Measurements from ENCODE around the gene RPGR.
A peak's percentile ranks its signal among the peaks of the same experiment; 100 is the strongest.

RPGR gene

DNA sequence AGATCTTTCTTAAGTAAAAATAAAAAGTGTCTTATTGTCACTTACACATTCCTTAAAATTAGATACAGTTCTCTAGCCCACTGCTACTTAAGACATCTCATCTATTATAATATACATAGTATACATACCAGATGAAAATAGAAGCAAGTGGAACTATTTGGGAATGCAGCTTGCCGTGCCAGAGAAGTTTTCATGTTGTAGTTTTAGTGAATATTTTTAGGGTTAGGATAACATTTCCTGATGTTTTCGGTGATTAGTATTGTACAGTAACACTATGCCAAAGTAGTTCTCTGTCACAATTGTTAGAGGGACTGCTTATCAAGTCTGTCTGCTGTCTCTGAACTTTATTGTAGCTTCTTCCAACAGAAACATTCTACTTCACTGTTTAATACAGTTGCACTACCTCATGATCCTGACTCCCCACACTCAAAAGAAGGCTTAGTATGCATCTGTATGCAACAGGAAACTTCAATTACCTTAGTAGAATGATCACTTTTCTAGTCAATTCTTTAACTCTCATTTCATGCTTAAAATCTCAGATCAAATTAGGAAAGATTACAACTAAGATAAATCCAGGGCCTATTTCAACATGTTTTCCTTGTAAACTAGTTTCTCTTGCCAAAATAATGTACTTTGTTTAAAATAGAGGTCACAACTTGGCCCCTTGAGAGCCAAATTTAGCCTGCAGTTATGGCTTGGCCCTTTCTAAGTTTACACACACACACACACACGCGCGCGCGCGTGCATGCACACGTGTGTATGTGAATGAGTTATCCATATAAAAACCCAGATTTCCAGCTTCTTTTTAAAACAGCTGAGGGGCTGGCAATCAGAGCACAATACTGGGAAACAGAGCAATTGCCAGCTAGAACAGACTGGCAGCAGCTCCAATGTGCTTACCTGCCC lies 64.3 kb downstream of the RPGR start:
- DNase-seq (ENCODE audit: low spot score), result no peak

DNA sequence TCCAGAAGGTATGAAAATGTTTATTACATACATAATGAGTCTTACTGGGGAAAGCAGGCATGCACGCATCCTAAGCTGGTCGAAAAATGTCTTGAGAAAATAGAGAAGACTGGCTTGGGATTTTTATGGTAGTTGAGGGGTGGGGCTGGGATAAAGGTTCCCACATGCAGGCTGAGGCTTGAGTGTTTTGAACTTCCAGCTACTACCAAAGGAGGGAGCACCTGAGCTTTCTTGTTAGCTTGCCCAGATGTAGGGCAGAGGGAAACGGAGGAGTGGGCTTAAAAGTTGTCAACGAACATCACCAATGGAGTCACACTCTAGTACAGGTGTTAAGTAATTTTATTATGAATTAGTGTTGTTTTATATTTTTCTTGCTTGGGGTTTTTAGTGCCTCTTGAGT lies 67.1 kb downstream of the RPGR start:
- peak; percentile 5 for DNase-seq (ENCODE audit: low spot score)

DNA sequence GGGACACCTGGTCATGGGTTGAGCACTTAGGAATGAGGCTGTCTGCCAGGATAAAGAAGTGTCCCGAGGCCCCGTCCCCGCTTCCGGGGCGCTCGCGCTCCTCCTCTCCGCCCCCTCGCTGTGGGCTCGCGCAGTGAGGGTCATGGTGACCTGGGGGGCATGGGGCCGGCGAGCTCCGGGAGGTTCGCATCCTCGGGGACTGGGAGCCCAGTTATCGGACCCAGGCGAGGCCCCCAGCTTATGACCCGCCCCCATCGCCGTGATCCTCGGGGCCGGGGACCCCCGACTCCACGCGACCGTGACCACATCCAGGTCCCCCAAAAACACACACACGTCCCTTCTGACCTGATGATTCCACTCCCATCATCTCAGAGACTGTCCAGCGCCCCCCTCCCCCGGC lies 71.3 kb downstream of the RPGR start:
- DNase-seq (ENCODE audit: low spot score), result no peak

DNA sequence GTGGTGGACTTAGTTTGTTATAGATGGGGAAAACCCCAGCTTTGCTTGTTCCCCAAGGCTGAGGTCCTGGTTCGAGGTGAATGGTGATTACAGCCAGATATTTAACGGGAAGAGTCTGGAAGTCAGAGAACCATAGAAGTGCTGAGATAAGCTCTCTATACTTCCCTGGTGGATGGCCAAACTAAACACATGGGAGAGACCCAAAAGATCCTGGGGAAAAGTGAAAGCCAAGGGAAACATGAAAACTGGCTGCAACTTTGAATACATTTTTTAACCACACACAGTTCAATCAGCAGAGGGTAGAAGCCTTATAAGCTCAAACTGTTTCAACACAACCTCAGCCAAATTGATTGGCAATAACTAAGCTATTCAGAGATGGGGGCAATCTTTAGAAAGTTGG lies 77.3 kb downstream of the RPGR start:
- no peak for DNase-seq (ENCODE audit: low spot score)

DNA sequence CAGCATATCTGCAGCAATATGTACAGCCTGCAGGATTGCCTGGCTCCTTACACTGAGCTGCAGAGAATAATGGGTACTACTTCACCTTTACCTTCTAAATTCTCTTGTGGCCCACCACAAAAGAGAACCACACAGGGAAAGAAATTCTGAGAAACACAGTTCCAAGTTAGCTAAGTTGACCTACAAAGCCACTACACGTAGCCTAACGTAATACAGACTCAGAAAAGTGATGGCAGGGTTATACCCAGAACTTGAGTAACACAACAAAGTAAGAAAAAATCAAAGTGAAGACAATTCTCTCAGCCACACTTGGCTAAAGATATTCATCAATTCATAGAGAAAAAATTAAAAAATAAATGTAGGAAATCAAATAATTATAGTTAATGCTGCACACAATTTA lies 80.3 kb downstream of the RPGR start:
- DNase-seq (ENCODE audit: low spot score), result no peak

DNA sequence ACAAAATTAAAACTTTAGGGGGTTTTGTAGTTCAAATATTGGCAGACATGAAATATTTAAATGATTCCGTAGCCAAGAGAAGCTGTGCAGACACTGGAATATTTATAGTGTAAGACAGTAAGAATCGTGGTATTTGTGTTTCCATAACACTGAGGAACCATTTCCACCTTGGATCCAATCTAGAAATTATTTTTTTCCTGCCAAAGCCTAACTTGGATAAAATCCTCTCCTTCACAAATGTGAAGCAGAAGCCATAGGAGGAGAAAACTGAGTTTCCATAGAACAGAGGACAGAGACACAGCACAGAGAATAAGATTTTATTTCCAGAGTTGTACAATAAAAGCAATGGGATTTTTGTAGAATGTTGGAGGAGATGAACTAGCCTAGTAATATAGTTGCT lies 86.8 kb downstream of the RPGR start:
- DNase-seq (ENCODE audit: low spot score), result no peak

DNA sequence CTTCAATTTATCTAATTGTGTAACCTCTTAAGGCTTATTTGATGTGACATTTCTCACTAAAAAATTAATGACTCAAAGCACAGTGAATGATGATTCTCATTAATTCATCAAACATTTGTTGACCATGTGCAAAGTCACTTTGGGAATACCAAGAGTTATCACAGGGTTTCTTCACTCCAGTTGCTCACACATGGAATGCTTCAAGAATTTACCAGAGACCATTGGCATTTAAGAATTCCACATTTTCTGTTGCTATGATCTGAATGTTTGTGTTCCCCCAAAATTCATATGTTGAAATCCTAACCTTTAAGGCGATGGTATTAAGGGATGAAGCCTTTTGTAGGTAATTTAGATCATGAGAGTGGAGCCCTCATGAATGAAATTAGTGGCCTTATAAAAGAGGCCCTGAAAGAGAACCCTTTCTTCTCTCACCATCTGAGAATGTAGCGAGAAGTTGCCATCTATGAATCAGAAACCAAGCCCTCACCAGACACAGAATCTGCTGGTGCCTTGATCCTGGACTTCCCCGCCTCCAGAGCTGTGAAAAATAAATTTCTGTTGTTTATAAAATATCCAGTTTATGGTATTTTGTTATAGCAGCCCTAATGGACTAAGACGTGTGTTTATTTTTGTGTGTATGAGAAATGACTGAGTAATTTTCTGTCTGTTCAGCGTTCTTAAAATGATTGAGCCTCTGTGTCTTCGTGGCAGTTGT lies 90.3 kb downstream of the RPGR start:
- DNase-seq (ENCODE audit: low spot score), result no peak

DNA sequence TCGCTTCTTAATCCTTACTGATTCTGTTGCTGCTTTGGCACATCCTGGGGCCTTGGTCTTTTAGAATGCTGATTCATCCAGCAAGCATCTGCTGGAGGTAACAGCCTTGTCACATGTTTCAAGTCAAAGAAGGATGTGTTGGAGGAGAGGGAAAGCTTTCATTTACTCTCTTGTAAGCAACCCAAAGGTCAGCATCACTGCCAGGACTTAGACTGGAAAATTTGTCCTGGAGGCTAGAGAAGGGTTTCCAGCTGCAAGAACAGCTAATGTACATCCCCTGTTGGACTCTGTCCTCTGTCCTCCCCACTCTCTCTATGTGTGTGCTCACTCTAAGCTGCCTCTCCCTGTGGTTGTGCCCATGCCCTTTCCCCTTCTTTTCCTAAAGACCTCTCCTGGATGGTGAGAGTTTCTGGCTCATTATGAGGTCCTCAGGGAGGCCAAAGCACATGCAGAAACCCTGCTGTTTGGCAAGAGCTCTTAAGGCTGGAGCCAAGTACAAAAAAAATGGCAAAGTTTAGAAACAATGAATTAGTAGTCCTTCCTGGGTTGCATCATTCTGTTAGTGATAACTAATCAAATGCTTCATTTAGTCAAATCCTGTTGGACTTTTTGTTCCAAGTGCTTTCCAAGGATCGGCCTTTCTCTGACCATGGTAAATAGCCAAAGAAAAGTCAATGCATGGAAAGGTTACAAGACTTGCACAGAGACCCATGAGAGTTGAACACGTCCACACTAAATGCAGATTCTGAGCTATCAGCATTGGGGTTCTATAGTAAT lies 93.2 kb downstream of the RPGR start:
- DNase-seq (ENCODE audit: low spot score), result no peak

DNA sequence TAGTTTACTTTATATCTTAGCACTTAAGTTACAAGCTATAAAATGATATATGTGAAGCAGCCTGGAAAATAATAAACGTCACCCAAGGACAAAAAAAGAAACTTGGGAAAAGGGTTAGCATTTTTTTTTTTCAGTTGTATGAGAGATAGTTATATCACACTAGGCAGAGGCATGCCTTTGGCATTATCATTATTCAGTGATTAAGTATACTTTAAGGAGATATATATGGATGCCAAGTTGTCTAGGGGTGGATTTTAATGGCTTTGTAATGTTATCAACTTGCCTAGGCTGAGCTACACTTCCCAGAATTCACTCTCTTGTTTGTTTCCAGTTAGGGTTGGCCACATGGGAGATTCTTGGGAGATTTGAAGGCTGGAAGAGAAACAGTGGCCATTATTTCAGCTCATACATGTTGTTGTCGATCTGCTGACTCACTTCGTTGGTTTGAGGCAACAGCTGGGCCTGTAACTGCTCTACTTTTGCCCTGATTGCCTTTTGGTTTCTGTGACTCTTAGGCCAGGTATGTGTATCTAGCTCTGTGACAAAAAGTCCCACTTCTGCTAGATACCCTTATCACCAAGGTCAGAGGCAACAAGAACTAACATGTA lies 95.1 kb downstream of the RPGR start:
- DNase-seq (ENCODE audit: low spot score), result no peak

DNA sequence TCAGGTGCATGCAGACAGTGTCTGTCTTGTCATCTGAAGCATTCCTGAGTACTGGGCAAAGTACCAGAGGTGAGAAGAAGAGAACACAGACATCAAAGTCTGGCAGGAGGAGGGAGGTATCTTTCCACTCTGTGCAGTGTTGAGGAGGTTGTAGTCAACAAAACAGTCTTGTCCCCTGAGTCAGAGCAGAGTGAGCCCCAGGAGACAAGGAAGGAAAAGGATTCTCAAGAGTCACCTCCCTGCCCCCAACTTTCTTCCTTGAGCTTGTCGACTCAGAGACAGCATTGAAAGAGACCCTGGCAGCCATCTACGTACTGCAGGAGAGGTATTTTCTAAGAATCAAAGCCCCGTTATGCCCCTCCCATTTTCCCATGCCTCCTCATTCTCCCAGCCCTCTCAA lies 102.2 kb downstream of the RPGR start:
- DNase-seq (ENCODE audit: low spot score), result no peak

DNA sequence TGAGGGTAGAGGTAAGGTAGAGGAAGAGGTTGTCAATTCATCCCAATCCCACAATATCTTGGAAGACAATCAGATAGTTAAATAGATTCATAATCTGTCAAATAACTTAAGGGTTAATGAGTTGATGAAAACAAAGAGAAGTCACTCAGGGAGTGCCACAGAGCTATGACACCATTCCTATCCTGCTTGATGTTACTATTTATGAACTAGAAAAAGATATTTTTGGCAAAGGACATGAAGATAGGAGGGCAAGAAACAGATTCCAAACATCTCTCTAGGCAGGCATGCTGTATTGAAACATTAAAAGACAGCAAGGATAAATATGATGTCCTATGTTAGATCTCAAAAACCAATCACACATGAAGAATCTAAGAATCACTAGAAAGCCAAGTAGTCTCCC lies 103.1 kb downstream of the RPGR start:
- no peak for DNase-seq (ENCODE audit: low spot score)

DNA sequence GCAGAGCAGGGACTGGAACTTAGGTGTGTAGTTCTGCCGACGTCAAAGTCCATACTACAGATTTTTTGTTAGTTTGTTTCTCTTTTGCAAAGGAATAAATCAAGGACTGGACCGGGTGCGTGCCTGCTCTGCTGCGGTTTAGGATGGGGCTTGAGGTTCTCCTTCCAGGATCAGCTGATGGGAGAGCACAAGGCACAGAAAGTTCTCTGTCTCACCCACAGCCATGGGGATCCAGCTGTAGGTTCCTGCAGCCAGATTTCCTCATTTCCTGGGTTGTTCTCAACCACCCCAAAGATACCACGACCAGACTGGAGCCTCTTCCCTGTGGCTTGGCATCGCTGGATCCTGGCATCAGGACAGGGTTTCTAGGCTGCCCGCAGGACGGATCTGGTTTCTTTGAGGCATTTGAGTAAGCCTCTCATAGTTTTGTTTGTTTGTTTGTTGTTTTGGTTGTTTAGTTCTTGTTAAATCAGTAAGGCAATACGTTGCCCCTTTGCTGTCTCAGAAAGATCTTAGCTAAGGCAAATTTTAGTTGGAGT lies 105.8 kb downstream of the RPGR start:
- DNase-seq (ENCODE audit: low spot score), result no peak

DNA sequence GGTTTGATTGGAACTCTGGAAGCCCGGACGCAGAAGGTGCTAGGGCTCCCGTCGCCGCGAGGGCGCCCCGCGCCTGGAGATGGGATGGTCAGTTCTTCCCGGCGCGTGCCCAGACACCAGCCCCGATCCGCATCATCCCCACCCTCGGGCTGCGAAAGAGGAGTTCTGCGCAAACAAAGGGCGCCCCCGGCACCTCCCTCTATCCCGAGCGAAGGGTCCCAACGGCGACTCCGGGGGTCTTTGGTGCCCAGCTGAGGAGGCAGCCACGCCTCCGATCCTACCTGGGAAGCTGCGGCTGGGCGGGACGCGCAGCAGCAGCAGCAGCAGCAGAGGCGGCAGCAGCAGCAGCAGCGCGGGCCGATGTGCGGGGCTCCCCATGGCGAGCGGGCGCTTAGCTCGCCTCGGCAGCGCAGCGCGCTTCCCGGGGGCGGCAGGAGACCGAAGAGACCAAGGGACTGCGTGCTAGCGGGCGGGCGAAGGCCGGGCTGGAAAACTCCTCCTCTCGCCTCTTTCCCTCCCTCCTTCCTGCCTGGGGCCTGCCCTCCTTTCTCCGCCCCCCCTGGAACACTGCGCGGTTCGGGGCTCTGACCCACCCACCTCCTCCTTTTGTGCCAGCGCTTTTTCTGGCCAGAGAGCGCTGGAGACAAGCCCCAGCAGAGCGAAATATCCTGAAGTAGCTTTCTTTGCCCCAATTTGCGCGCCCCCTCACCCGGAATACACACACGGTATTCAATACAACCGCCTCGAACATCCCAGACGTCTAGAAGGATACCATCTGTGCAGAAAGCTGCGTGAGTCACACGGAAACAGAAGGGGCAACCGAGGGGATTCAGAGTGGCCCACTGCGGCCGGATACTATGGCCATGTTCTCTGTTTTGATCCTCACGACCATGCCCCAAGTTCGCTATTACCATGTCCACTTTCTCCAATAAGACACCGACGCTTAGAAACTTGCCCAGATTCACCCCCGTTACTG lies 106.6 kb downstream of the RPGR start, which contains the start of gene SRPX:
TSS of gene SRPX (minus strand) at position 457 of the 976 bp plus-strand sequence. CDS start at position 378, 79 bp downstream.
- peak; percentile 1 for DNase-seq (ENCODE audit: low spot score)

DNA sequence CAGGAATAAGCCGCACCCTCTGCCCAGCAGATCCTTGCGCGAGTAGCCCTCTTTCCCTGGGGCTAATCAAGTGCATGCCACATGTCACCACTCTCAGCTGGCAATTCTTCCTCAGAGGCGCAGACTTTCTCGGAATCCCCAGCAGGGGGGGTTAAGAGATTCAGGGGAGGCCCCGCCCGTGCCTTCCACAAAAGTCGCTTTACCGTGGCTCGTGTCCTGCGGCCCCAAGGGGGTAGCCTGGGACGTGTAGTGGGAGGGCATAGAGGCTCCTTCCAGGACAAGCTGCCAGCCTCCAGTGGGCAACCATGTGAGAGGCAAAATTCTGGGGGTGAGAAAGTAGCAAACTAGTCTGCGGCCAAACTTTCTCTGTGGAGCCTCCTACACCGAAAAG lies 107.3 kb downstream of the RPGR start:
- peak; percentile 9 for DNase-seq (ENCODE audit: low spot score)

Small RNAs within 50 kb of the gene (small RNA-seq; reads per million reads assigned to genes)
- gene RF00322, result 0 reads per million in 2 experiments

Data from SK-N-DZ (cell line).